Measurements from ENCODE around the gene ROR1.
"Not testable (repeated sequence)": the region's sequence is repeated elsewhere in the genome, so short reads cannot be mapped to it uniquely, and the experiment has no call there.

The ROR1 gene

DNA sequence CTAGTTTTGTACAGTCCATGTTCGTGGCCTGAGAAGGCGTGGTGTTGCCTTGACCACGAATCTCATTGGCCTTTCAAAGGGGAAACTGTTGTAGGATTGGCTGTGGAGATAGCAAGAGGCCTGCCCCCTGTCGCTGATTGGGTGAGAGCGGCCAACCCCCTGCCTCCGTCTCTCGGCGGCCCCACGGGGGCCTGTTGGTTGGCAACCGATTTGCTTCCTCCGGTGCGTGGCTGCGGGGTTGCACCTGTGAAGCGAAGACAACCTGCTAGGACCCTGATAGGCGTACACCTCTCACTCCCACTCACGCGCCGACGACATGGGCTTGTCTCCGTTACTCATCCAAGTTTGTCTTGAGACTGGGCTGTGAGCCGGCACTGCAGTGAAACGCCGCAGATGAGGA lies 429.6 kb downstream of the ROR1 start, which contains the start of gene UBE2U:
UBE2U (plus strand) TSS at position 204 of the 400 bp plus-strand sequence. CDS start 428 bp downstream, outside the sequence.
- TF ChIP-seq, protein P1, sequence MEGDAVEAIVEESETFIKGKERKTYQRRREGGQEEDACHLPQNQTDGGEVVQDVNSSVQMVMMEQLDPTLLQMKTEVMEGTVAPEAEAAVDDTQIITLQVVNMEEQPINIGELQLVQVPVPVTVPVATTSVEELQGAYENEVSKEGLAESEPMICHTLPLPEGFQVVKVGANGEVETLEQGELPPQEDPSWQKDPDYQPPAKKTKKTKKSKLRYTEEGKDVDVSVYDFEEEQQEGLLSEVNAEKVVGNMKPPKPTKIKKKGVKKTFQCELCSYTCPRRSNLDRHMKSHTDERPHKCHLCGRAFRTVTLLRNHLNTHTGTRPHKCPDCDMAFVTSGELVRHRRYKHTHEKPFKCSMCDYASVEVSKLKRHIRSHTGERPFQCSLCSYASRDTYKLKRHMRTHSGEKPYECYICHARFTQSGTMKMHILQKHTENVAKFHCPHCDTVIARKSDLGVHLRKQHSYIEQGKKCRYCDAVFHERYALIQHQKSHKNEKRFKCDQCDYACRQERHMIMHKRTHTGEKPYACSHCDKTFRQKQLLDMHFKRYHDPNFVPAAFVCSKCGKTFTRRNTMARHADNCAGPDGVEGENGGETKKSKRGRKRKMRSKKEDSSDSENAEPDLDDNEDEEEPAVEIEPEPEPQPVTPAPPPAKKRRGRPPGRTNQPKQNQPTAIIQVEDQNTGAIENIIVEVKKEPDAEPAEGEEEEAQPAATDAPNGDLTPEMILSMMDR (IDR thresholded peaks at IDR 0.05; ENCODE audit: low read depth, low read length): no peak
- no peak for DNase-seq (ENCODE audit: low read depth in 2 of 2)
- no peak within 1 kb of the TSS for H3K4me3 ChIP-seq (replicated peaks in 1 of 2; ENCODE audit: low read depth in 2 of 2, low read length in 2 of 2)

GRCh38 chr1:64209221-64209620 lies 435.4 kb downstream of the ROR1 start:
- H3K4me3 ChIP-seq (replicated peaks in 1 of 2; ENCODE audit: low read depth in 2 of 2, low read length in 2 of 2): no peak overlapping the region
- TF ChIP-seq, protein P1 (IDR thresholded peaks at IDR 0.05; ENCODE audit: low read depth, low read length): no peak
- DNase-seq (ENCODE audit: low read depth in 2 of 2): peak in 1 of 2 donors; percentile 13

- DNase-seq (ENCODE audit: low read depth in 2 of 2): peak; percentile 18 to 81
- no peak overlapping the region for H3K4me3 ChIP-seq (replicated peaks in 1 of 2; ENCODE audit: low read depth in 2 of 2, low read length in 2 of 2)
- TF ChIP-seq, protein P1 (IDR thresholded peaks at IDR 0.05; ENCODE audit: low read depth, low read length): no peak
These were observed 438.2 kb downstream of the ROR1 start for GRCh38 chr1:64212031-64212430.

GRCh38 chr1:64215576-64215975 lies 441.8 kb downstream of the ROR1 start:
- H3K4me3 ChIP-seq (replicated peaks in 1 of 2; ENCODE audit: low read depth in 2 of 2, low read length in 2 of 2): no peak overlapping the region
- no peak for DNase-seq (ENCODE audit: low read depth in 2 of 2)
- TF ChIP-seq, protein P1 (IDR thresholded peaks at IDR 0.05; ENCODE audit: low read depth, low read length): no peak

GRCh38 chr1:64220241-64220640 lies 446.4 kb downstream of the ROR1 start:
- DNase-seq (ENCODE audit: low read depth in 2 of 2): peak; percentile 45 to 49
- TF ChIP-seq, protein P1 (IDR thresholded peaks at IDR 0.05; ENCODE audit: low read depth, low read length): no peak
- H3K4me3 ChIP-seq (replicated peaks in 1 of 2; ENCODE audit: low read depth in 2 of 2, low read length in 2 of 2): no peak overlapping the region

DNA sequence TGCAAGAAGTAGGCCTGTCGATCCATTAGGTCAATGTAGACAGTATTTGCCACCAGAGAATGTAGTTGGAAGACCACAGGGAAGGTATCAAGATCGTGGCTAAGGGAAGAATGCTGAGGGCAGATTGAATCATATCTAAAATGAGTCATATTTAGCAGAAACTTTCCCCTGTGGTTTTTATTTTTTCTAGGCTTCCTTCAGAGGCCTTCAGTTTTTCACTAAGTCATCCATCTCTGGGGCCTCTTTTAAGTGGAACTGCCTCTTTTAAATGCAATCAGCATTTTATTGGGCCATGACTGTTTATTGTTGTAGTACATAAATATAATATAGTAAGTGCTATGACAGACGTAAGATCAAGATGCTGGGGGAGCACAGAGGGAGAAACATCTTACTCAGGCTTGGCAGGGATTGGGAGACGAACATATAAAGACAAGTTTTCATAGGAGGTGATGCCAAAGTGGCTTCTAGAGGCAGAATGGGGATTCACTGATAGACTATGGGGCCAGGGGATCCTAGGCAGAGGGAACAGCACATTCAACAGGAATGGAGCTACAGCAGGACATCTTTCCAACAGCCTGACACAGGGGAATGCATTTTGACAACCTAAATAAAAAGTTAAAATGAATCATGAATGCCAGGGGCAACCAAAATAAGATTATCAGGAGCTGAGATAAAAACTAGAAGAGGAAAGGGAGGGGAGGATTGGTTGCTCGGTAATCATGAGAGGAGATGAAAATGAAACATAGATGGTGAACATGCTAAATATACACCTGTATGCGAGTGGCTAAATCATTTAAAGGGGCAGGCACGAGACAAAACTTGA lies 449.7 kb downstream of the ROR1 start:
- DNase-seq (ENCODE audit: low read depth in 2 of 2): peak; percentile 70 to 91
- TF ChIP-seq, protein P1 (IDR thresholded peaks at IDR 0.05; ENCODE audit: low read depth, low read length): no peak
- no peak overlapping the region for H3K4me3 ChIP-seq (replicated peaks in 1 of 2; ENCODE audit: low read depth in 2 of 2, low read length in 2 of 2)

GRCh38 chr1:64224236-64224635 lies 450.4 kb downstream of the ROR1 start:
- DNase-seq (ENCODE audit: low read depth in 2 of 2): peak in 1 of 2 donors; percentile 33
- not testable (repeated sequence) for H3K4me3 ChIP-seq (replicated peaks in 1 of 2; ENCODE audit: low read depth in 2 of 2, low read length in 2 of 2)
